HG03378 (cell line): Measurements from ENCODE around the gene RECQL5.
"Not testable (repeated sequence)": the region's sequence is repeated elsewhere in the genome, so short reads cannot be mapped to it uniquely, and the experiment has no call there.

ENCODE experiments used
- ATAC-seq: cut with Tn5 transposase; IDR thresholded peaks from one replicate; pipeline ENCODE4 v1.9.1; 2021; ENCODE audit warnings: mild to moderate bottlenecking, moderate library complexity; ENCODE audit not compliant: unreplicated experiment

Gene RECQL5

GRCh38 chr17:75649687-75650086 lies 17.3 kb downstream of the RECQL5 start:
- ATAC-seq, result no peak

GRCh38 chr17:75647921-75648320 lies 19.0 kb downstream of the RECQL5 start:
- ATAC-seq, result no peak

- no peak for ATAC-seq
These were observed 19.9 kb downstream of the RECQL5 start for GRCh38 chr17:75647061-75647460.

GRCh38 chr17:75646638-75646992 lies 20.3 kb downstream of the RECQL5 start:
- ATAC-seq, result no peak

GRCh38 chr17:75645889-75646637 lies 20.9 kb downstream of the RECQL5 start:
- peak; percentile 50 for ATAC-seq

- ATAC-seq, result no peak
These were observed 21.5 kb downstream of the RECQL5 start for GRCh38 chr17:75645501-75645888.

- no peak for ATAC-seq
These were observed 23.3 kb downstream of the RECQL5 start for GRCh38 chr17:75643643-75644017.

GRCh38 chr17:75642784-75643642 lies 23.9 kb downstream of the RECQL5 start:
- ATAC-seq, result no peak

- no peak for ATAC-seq
These were observed 24.7 kb downstream of the RECQL5 start for GRCh38 chr17:75642182-75642783.

GRCh38 chr17:75641343-75641742 lies 25.6 kb downstream of the RECQL5 start:
- no peak for ATAC-seq

- no peak for ATAC-seq
These were observed 26.3 kb downstream of the RECQL5 start for GRCh38 chr17:75640556-75641119.

- no peak for ATAC-seq
These were observed 27.0 kb downstream of the RECQL5 start for GRCh38 chr17:75639771-75640555.

- no peak for ATAC-seq
These were observed 27.6 kb downstream of the RECQL5 start for GRCh38 chr17:75639327-75639726.

- ATAC-seq, result no peak
These were observed 28.1 kb downstream of the RECQL5 start for GRCh38 chr17:75638893-75639292.

GRCh38 chr17:75638039-75638438 lies 28.9 kb downstream of the RECQL5 start:
- ATAC-seq, result not testable (repeated sequence)

- no peak for ATAC-seq
These were observed 29.4 kb downstream of the RECQL5 start for GRCh38 chr17:75637551-75637950.

GRCh38 chr17:75637143-75637538 lies 29.8 kb downstream of the RECQL5 start:
- ATAC-seq, result no peak

GRCh38 chr17:75636381-75637142 lies 30.4 kb downstream of the RECQL5 start:
- ATAC-seq, result no peak

GRCh38 chr17:75635610-75636202 lies 31.2 kb downstream of the RECQL5 start:
- no peak for ATAC-seq
